Activated CD8-positive, alpha-beta memory T cell treated with anti-CD3 and anti-CD28 coated beads, Interleukin-2, amount 10 ng/mL, durations not matched to agents 7 days and 5 days (primary cell): Measurements from ENCODE around the gene PRKD3. TPM values are rescaled to one million over a fixed set of nuclear protein-coding genes. Genes with fewer than 3 reads are reported as not detected.
"Not testable (repeated sequence)": the region's sequence is repeated elsewhere in the genome, so short reads cannot be mapped to it uniquely, and the experiment has no call there.

Experiments
- ATAC-seq: fragments of 150-1000 bp; cut with Tn5 transposase; one replicate; pipeline ENCODE4 v1.10.0; 2021; ENCODE audit warnings: moderate library complexity
- CTCF ChIA-PET: fragments of 350-600 bp; sonication (Branson Sonifier 250); formaldehyde crosslinking; loops from one replicate; lab custom pipeline; 2021; ENCODE audit warnings: antibody characterized with exemption; lab: Charles Lee
- DNase-seq: peaks from one replicate; pipeline ENCODE4 v3.0.0-alpha.2; 2020
- H3K27ac Mint-ChIP-seq: one replicate; pipeline ENCODE4 v1.8.0; 2021; ENCODE audit warnings: mild to moderate bottlenecking, mixed read lengths
- H3K27me3 Mint-ChIP-seq: one replicate; pipeline ENCODE4 v1.8.0; 2021; ENCODE audit warnings: mixed read lengths
- H3K36me3 Mint-ChIP-seq: one replicate; pipeline ENCODE4 v1.8.0; 2021; ENCODE audit warnings: mild to moderate bottlenecking, mixed read lengths
- H3K4me1 Mint-ChIP-seq: one replicate; pipeline ENCODE4 v1.8.0; 2021; ENCODE audit warnings: mixed read lengths
- H3K4me3 Mint-ChIP-seq: one replicate; pipeline ENCODE4 v1.8.0; 2021; ENCODE audit warnings: mild to moderate bottlenecking, moderate library complexity, mixed read lengths
- H3K9me3 Mint-ChIP-seq: one replicate; pipeline ENCODE4 v1.8.0; 2022; ENCODE audit warnings: low read depth, mixed read lengths
- total RNA-seq, 2 experiments: library from RNA; stranded (reverse); gene quantifications; one replicate each; pipeline ENCODE4 v1.2.3, GENCODE V29; 2021

PRKD3 gene
- total RNA-seq, 2 experiments from 2014 or later: 26.0 to 39.6 TPM

DNA sequence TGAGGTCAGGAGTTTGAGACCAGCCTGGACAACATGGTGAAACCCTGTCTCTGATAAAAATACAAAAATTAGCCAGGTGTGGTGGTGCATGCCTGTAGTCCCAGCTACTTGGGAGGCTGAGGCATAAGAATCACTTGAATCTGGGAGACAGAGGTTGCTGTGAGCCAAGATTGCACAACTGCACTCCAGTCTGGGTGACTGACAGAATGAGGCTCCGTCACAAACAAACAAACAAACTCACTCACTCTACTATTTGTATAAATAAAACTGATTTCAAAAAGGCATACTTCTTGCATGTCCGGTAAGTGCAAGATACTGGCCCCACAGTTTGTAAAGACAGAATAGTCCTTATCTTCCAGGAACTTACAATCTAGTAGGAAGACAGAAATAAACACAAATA lies 29.8 kb downstream of the PRKD3 start:
- H3K27me3 Mint-ChIP-seq, DNase-seq, H3K4me3 Mint-ChIP-seq, H3K9me3 Mint-ChIP-seq, H3K4me1 Mint-ChIP-seq, ATAC-seq, CTCF ChIA-PET, H3K27ac Mint-ChIP-seq: not testable (repeated sequence)
- H3K36me3 Mint-ChIP-seq: peaks cover 10% of the 10 kb centered on the region

DNA sequence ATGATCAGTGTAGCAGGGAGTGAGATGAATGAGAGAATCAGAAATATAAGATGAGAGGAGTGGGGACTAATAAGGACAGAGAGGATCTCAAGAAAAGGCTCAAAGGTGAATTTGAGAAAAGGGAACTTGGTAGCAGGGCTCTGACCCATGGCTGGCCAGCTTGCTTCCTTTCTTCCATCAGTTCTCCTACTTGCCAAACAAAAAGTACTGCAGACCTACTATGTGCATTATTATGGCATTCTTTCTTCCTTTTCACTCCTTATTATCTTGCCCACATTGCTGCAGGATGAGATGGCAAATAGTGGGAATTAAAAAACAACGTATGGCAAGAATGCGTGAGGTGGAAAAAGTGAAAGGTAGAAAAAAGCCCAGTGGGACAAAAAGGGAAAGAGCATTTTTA lies 33.0 kb downstream of the PRKD3 start:
- CTCF ChIA-PET: no interaction called here
- peaks cover 12% of the 10 kb centered on the region for H3K36me3 Mint-ChIP-seq
- H3K9me3 Mint-ChIP-seq: no peaks in the 10 kb centered on the region
- H3K4me1 Mint-ChIP-seq: no peaks in the 10 kb centered on the region
- no peak overlapping the region for H3K27ac Mint-ChIP-seq
- no peak overlapping the region for H3K4me3 Mint-ChIP-seq
- H3K27me3 Mint-ChIP-seq: no peaks in the 10 kb centered on the region
- DNase-seq (no peak), ATAC-seq (no peak)

DNA sequence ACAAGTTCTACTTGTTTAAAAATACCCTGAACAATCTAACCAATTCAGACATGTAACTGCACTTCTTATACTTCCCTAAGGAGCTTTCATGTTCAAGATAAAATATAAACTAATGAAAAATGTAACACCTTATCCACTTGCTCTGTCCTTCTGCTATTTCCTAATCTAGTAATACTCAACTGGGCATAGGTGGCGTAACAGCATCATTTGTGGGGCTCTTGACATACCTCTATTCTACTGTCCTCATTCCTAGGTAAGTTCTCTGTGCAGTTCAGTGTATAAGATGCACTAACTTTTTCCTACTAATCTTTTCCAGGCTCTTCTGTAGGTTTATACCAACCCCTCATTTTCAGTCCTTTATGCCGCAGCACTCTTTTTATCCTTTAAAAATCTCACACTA lies 36.7 kb downstream of the PRKD3 start:
- no peak for ATAC-seq
- H3K4me3 Mint-ChIP-seq: no peak overlapping the region
- no peaks in the 10 kb centered on the region for H3K4me1 Mint-ChIP-seq
- H3K27me3 Mint-ChIP-seq: no peaks in the 10 kb centered on the region
- H3K36me3 Mint-ChIP-seq: peaks cover 12% of the 10 kb centered on the region
- no peak for DNase-seq
- CTCF ChIA-PET: interaction anchor here (0.6 to 1.4 kb wide), 3 partner anchors 88 to 327 kb away, joined by 3 read pairs; no protein-coding TSS in a partner anchor
- H3K9me3 Mint-ChIP-seq: no peaks in the 10 kb centered on the region
- H3K27ac Mint-ChIP-seq: no peak overlapping the region

DNA sequence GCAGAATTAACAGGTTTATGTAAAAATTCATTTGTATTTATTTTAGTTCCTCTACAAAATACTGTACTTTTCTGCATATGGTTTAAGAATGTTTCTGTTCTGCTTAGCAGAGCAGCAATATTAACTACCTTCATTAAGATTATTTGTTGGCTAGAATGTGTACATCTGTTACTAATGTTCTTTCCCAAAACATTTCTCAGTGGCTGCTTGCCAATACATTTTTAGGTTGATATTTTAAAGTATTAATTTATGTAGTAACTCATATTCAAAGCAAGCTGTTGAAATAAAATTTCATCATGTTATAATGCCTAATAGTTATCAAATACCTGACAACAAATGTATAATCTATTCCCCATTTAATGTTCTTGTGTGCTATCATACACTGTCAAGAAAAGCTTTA lies 40.3 kb downstream of the PRKD3 start:
- ATAC-seq: no peak
- peaks cover 16% of the 10 kb centered on the region for H3K36me3 Mint-ChIP-seq

DNA sequence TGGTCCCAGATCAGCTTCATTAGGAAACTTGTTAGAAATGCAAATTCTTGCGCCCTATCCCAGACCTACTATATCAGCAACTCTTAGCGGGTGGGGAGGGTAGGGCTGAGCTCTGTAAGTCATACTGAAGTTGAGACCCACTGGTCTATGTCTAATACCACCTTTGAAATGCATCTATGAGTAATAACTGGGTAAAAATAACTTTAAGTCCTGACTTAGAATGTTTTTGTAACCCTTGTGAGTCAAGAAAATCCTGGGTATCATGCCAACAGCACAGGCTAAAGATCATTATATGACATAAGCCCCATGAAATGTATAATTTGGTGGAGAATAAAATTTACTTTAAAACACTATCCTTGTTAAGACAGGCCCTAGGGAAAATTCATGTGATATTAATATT lies 41.4 kb downstream of the PRKD3 start:
- Mint-ChIP-seq H3K36me3 (peaks cover 14% of the 10 kb centered on the region), H3K27ac (no peak overlapping the region), H3K4me1 (no peaks in the 10 kb centered on the region), H3K9me3 (no peaks in the 10 kb centered on the region), H3K27me3 (no peaks in the 10 kb centered on the region), H3K4me3 (no peak overlapping the region)
- DNase-seq (no peak), ATAC-seq (no peak)
- CTCF ChIA-PET: no interaction called here

More for the DNA sequence above, 40.3 kb downstream of the PRKD3 start:
- Mint-ChIP-seq H3K27ac (no peak overlapping the region), H3K4me3 (no peak overlapping the region), H3K27me3 (no peaks in the 10 kb centered on the region), H3K4me1 (no peaks in the 10 kb centered on the region), H3K9me3 (no peaks in the 10 kb centered on the region)
- CTCF ChIA-PET: interaction anchor here (1.4 kb wide), 1 partner anchor 40 kb away, joined by 3 read pairs; no protein-coding TSS in a partner anchor
- DNase-seq: no peak

DNA sequence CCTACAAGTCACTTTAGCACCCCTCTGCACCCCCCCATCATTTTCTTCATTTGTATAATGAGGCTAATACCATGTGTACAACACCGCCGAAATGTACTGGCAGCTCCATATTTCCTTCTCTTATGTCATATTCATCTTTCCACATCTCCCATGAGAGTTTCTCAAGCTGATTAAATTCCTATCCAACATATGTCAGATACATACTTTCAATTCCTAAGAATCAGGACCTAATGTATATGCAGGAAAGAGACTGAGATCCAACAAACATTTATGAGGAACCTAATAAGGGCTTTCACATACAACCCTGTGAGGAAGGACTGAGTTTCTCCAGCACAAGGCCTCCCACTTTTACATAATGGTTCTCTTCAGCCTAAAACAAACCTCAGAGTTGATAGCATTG lies 41.9 kb downstream of the PRKD3 start:
- ATAC-seq (no peak), DNase-seq (no peak)
- H3K36me3 Mint-ChIP-seq: peaks cover 12% of the 10 kb centered on the region
- H3K4me1 Mint-ChIP-seq: no peaks in the 10 kb centered on the region
- CTCF ChIA-PET: no interaction called here
- H3K9me3 Mint-ChIP-seq: no peaks in the 10 kb centered on the region
- no peaks in the 10 kb centered on the region for H3K27me3 Mint-ChIP-seq
- H3K27ac Mint-ChIP-seq: no peak overlapping the region
- no peak overlapping the region for H3K4me3 Mint-ChIP-seq

DNA sequence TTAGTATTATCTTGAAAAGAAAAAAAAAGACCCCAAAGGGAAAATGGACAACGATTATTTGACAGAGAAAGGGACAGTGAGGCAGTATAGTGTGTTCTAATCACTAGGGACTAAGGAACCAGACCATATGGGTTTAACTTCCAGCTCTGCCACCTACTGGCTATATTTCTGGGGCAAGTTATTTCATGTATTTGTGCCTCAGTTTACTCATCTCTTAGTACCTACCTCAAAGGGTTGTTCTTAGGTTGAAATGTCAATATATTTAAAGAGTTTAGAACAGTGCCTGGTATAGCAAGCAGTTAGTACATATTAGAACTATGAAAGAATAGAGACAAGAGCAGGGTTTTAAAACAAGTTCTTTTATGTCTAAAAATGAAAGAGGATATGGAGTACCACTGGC lies 42.7 kb downstream of the PRKD3 start:
- Mint-ChIP-seq H3K4me3 (no peak overlapping the region), H3K36me3 (peaks cover 9% of the 10 kb centered on the region), H3K27ac (no peak overlapping the region), H3K27me3 (no peaks in the 10 kb centered on the region), H3K4me1 (no peaks in the 10 kb centered on the region), H3K9me3 (no peaks in the 10 kb centered on the region)
- ATAC-seq (no peak), DNase-seq (no peak)
- CTCF ChIA-PET: no interaction called here

DNA sequence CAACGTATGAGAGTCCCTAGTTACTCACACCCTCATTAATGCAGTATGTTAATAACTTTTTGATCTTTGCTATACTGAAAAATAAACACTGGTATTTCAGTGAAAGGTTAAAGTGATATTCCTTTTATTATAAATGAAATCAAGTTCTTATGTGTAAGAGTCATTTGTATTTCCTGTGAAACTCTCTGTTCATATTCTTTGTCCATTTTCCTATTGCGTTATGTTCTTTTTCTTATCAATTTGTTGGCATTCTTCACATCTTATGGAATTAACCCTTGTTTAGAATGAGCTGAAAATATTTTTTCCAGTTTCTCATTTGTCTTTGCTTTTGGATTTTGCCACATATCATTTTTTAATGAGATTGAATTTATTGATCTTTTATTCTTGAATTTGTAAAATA lies 48.3 kb downstream of the PRKD3 start:
- no peaks in the 10 kb centered on the region for H3K4me1 Mint-ChIP-seq
- ATAC-seq (no peak), DNase-seq (no peak)
- CTCF ChIA-PET: no interaction called here
- H3K4me3 Mint-ChIP-seq: no peak overlapping the region
- H3K27ac Mint-ChIP-seq: no peak overlapping the region
- H3K27me3 Mint-ChIP-seq: no peaks in the 10 kb centered on the region
- H3K9me3 Mint-ChIP-seq: no peaks in the 10 kb centered on the region
- H3K36me3 Mint-ChIP-seq: peaks cover 12% of the 10 kb centered on the region

Other genes with a start within 250 kb of the PRKD3 start
- 10 to 100 TPM; 14.8 to 15.2 TPM for gene HEATR5B, start 240.5 kb downstream of the PRKD3 start, total RNA-seq
- 10 to 100 TPM in 1 of 2 experiments, 1 to 10 TPM in 1; 9.9 to 12.8 TPM for gene GPATCH11, start 240.3 kb downstream of the PRKD3 start, total RNA-seq
- gene EIF2AK2, start 167.9 kb downstream of the PRKD3 start, total RNA-seq: 100 to 1,000 TPM; 115 to 175 TPM
- gene SULT6B1, start 136.2 kb downstream of the PRKD3 start, total RNA-seq: not detected
- gene CEBPZOS, start 128.3 kb downstream of the PRKD3 start, total RNA-seq: 10 to 100 TPM; 35.6 to 37.9 TPM
- 10 to 100 TPM; 52.2 to 73.3 TPM for gene CEBPZ, start 93.2 kb downstream of the PRKD3 start, total RNA-seq
- gene NDUFAF7, start 93.2 kb downstream of the PRKD3 start, total RNA-seq: 10 to 100 TPM; 18.1 to 24.8 TPM
- gene QPCT, start 19.8 kb upstream of the PRKD3 start, total RNA-seq: 1 to 10 TPM in 1 of 2 experiments, not detected in 1; 1.9 TPM